ENCODE results near the gene EXOSC1. TPM values are rescaled to one million over a fixed set of nuclear protein-coding genes. Genes with fewer than 3 reads are reported as not detected.
"Not testable (repeated sequence)": the region's sequence is repeated elsewhere in the genome, so short reads cannot be mapped to it uniquely, and the experiment has no call there.

EXOSC1 gene
- total and polyA plus RNA-seq, 11 donors = 14.8 to 34.5 (median 17.3) TPM

DNA sequence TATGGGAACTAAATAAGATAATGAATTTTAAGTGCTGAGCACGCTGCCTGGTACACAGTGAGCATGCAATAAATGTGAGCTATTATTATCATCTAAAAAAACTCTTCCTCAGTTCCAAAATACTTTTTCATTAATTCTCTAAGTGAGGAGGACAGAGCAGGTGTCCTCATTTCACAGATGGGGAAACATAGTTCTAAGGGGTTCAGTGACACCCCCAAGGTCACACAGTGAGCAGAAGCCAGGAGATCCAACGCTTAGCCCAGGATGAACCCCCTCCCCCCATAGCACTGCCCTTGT is 37.9 kb downstream of the EXOSC1 start:
- peaks cover 0 to 30% (median 6%) of the 10 kb centered on the region in 12 donors for H3K4me1 ChIP-seq
- intact Hi-C loops (cut with DNase I) = loop anchor here in 6 of 10 donors (2.0 to 10.0 kb wide), 6 partner anchors 144 to 327 kb away; partner anchors contain the start of gene ZFYVE27 (in 1 of the 6)
- TF ChIP-seq POLR2A (IDR thresholded peaks at IDR 0.05) = peak in 1 of 2 donors; percentile 0
- TF ChIP-seq, protein P1, sequence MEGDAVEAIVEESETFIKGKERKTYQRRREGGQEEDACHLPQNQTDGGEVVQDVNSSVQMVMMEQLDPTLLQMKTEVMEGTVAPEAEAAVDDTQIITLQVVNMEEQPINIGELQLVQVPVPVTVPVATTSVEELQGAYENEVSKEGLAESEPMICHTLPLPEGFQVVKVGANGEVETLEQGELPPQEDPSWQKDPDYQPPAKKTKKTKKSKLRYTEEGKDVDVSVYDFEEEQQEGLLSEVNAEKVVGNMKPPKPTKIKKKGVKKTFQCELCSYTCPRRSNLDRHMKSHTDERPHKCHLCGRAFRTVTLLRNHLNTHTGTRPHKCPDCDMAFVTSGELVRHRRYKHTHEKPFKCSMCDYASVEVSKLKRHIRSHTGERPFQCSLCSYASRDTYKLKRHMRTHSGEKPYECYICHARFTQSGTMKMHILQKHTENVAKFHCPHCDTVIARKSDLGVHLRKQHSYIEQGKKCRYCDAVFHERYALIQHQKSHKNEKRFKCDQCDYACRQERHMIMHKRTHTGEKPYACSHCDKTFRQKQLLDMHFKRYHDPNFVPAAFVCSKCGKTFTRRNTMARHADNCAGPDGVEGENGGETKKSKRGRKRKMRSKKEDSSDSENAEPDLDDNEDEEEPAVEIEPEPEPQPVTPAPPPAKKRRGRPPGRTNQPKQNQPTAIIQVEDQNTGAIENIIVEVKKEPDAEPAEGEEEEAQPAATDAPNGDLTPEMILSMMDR (IDR thresholded peaks at IDR 0.05) = no peak
- ATAC-seq (no peak), DNase-seq (no peak)
- 83 to 96% (median 90%) methylated on average over 2 of the region's 2 CpGs for WGBS, 4 donors
- no peaks in the 10 kb centered on the region for H3K27me3 ChIP-seq
- no peaks in the 10 kb centered on the region for H3K9me3 ChIP-seq
- no peaks in the 10 kb centered on the region for H3K36me3 ChIP-seq
- peak overlapping the region in 1 of 12 donors; percentile 69 for H3K27ac ChIP-seq
- H3K4me3 ChIP-seq = no peak overlapping the region

DNA sequence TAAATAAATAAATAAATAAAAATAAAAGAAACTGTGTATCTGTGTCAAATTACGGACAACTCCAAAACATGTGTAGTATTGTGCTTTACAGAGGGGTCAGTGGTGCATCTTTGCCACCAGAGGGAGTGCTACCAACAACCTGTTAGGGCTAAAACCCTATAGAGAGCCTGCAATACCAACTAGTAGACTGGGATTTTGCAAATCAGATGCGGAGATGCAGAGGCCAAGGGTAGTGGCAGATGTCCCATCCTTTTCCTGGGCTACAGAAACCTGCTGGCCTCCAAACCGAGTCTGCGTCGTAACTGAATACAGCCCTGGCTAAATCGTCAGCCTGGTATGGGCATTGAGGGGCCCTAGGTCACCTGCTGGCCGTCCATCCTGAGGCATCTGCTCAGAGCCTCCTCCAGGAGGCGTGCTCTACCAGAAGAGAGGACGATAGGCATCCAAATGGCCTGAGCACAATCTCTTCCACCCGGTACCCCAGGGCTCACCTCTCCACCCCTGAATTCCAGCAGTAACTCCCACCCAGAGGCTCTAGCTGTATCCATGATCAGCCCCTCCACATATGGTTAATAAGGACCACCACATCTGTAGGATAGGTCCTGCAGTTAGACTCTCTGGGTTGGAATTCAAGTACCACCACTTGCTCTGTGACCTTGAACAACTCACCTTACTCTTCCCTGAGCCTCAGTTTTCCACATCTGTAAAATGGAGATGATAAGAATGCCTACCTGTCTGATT is 38.4 kb downstream of the EXOSC1 start:
- DNase-seq = peak in 4 of 5 donors; percentile 47 to 51 (median 48)
- no peaks in the 10 kb centered on the region for H3K9me3 ChIP-seq
- peak overlapping the region in 2 of 12 donors; percentile 18 to 26 for H3K4me3 ChIP-seq
- H3K36me3 ChIP-seq = no peaks in the 10 kb centered on the region
- H3K27me3 ChIP-seq = no peaks in the 10 kb centered on the region
- WGBS, 4 donors = 6 to 11% (median 9%) methylated on average over 6 to 10 of the region's 10 CpGs
- peak overlapping the region in 2 of 12 donors; percentile 16 to 69 for H3K27ac ChIP-seq
- peaks cover 0 to 28% (median 6%) of the 10 kb centered on the region in 12 donors for H3K4me1 ChIP-seq
- intact Hi-C loops (cut with DNase I) = loop anchor here in 6 of 10 donors (2.0 to 10.0 kb wide), 6 partner anchors 145 to 327 kb away; partner anchors contain the start of gene ZFYVE27 (in 1 of the 6)
- TF ChIP-seq POLR2A (IDR thresholded peaks at IDR 0.05) = no peak
- TF ChIP-seq, protein P1 (IDR thresholded peaks at IDR 0.05) = peak; percentile 76 to 91 (median 82)
- ATAC-seq = peak; percentile 81 to 91 (median 88)

DNA sequence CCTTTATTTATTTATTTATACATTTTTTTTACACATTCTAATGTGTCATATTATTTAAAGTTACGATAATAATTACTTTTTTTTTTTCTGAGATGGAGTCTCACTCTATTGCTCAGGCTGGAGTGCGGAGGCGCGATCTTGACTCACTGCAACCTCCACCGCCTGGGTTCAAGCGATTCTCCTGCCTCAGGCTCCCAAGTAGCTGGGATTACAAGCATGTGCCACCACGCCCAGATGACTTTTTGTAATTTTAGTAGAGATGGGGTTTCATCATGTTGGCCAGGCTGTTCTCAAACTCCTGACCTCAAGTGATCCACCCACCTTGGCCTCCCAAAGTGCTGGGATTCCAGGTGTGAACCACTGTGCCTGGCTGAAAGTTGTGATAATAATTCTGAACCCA is 39.3 kb downstream of the EXOSC1 start:
- intact Hi-C loops (cut with DNase I) = loop anchor here in 6 of 10 donors (2.0 to 10.0 kb wide), 6 partner anchors 146 to 328 kb away; partner anchors contain the start of gene ZFYVE27 (in 1 of the 6)
- 88 to 92% (median 89%) methylated on average over 7 of the region's 7 CpGs for WGBS, 4 donors
- peak overlapping the region in 1 of 12 donors; percentile 69 for H3K27ac ChIP-seq

DNA sequence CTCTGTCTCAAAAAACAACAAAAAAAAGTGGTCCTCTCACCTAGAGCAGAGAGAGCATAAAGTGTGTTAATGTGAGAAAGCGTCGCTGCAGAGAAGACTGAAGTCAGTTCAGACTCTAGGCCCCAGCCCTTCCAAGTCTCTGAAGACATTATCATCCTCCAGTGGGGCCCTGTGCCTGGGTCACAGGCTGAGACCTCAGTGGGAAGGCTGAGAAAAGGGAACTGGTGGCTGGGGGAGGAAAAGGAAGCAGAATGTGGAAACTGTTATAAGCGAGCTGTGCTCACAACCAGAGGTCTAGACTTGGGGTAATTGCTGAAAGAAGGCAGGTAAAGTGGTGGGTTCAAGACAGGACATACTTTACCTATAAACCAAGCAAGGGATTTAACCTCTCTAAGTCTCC is 39.7 kb downstream of the EXOSC1 start:
- no peak overlapping the region for H3K4me3 ChIP-seq
- H3K27me3 ChIP-seq = no peaks in the 10 kb centered on the region
- no peaks in the 10 kb centered on the region for H3K36me3 ChIP-seq
- TF ChIP-seq, protein P1 (IDR thresholded peaks at IDR 0.05) = no peak
- peaks cover 0 to 33% (median 9%) of the 10 kb centered on the region in 12 donors for H3K4me1 ChIP-seq
- ATAC-seq = peak in 1 of 4 donors; percentile 13
- WGBS, 4 donors = 70 to 80% (median 75%) methylated on average over 3 of the region's 3 CpGs
- H3K27ac ChIP-seq = peak overlapping the region in 1 of 12 donors; percentile 69
- DNase-seq = peak in 1 of 5 donors; percentile 52
- intact Hi-C loops (cut with DNase I) = loop anchor here in 6 of 10 donors (2.0 to 10.0 kb wide), 6 partner anchors 146 to 329 kb away; partner anchors contain the start of gene ZFYVE27 (in 1 of the 6)
- no peaks in the 10 kb centered on the region for H3K9me3 ChIP-seq

More for the DNA sequence above, 39.3 kb downstream of the EXOSC1 start:
- H3K9me3 ChIP-seq, H3K36me3 ChIP-seq, DNase-seq, H3K4me3 ChIP-seq, H3K27me3 ChIP-seq, ATAC-seq: not testable (repeated sequence)
- peaks cover 0 to 31% (median 8%) of the 10 kb centered on the region in 12 donors for H3K4me1 ChIP-seq

Data from heart left ventricle (tissue), 16 donors.